ENCODE data around the gene B3GNT2.
A peak's percentile ranks its signal among the peaks of the same experiment; 100 is the strongest.
"Not testable (repeated sequence)": the region's sequence is repeated elsewhere in the genome, so short reads cannot be mapped to it uniquely, and the experiment has no call there.

B3GNT2 gene

DNA sequence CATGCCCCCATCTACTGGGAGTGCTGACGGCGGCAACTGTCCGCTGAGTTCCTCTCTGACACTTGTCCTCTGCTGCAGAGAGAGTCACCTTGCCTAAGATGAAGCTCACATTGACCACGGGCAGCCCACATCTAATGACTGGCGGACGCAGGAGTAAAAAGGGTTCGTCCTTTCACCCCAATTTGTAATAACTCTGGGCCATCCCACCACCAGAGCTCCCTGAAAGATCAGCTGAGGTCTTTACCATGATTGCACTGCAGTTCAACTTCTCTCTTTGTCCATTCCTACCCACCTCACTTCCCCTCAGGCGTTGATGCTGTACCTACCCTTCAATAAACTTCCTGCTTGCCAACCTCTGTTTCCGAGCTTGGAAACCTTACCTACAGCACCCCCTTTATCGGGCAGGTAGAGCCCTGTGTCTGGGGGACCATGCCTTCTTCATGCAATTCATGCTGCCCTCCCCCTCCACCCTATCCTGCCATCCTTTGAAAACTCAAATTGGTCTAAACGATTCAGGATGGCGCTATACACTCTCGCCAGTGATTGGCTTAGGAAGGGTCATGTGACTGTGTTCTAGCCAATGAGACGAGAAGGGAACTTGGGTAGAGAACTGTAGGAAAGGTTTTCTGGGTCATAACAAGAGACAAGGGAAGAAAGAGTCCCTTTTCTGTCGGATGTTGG lies 10.3 kb upstream of the B3GNT2 start:
- no peak for DNase-seq

DNA sequence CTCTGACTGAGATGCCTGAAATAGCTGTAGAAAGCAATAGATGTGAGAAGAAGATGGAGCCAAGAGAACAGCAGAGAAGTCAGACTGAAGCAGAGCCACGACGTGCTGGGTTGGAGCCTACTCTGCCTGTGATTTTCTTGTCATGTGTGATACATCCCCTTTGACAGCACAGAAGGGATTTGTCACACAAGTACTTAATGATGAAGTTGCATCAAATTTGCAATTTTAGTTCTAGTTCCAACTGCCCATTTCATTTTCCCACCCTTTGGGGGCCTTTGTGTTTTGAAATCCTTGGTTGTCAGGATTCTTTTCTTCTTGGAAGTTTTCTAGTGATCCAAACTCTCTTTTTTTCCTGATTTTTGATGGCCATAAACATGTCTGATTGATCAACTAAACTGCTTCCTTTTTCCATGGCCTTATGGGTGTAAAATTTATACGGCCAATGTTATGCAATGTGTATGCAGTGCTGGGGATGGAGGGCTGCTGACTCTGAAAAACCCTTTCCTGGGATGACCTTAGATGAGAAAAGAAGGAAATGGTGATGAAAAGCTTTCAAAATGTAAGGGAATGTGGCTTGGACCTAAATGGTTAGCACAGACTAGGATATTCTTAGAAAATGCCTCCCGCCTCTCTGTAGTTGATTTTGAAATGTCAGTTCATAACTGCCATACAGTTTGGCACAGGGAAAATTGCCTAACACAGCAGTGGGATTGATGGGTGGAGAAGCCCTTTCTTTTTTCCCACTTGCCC lies 9.6 kb upstream of the B3GNT2 start:
- no peak for DNase-seq

DNA sequence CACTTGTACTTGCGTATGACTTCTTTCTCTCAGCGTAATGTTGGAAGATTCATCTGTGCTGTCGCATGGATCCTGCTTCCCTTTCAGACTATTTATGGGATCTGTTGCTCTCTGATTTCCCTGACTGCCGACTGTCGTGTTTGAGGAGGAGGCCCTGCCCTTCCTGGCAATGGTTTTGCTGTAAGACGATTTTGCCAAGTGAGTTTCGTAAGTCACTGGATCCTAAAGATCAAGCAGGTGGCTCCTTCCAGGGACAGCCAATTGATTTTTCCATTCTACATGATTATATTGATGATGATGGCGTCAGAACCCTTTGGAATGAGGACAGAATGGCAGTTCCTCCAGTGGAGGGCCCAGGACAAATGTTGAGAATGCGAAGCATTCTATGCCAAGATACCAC lies 8.7 kb upstream of the B3GNT2 start:
- no peak for DNase-seq

DNA sequence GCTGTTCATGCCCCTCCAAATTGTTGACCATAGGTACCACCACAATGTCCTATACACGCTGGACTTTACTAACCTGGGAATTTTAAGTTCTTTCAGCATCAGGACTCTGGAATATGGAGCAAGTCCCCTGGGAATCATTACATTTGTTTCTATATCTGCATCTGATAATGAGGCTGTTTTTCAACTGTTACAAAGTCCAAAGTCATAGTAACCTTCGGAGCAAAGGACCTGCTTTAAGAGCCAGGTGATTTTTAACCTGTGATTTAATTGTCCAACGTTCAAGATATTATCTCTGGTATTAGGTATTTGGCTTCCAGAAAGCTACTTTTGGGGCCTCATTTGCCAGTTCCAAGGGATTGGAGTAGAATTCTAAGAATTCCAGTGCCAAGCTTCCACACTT lies 7.5 kb upstream of the B3GNT2 start:
- DNase-seq = no peak

DNA sequence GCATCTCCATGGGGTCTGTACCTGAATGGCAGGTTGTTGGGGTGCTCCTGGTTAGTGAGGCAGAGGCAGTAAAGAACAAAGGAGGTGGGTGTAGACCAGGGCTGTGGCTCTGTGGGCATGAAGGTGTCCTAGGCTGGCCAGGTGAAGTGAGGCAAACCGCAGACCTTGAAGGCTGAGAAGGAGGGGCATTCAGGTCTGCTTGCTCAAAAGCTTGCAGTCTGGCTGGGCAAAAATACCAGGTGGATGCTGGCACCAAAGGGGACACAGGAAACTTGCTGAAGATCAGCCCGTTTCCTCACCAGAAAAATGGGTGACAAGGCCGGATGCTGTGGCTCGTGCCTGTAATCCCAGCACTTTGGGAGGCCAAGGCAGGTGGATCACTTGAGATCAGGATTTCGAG lies 6.7 kb upstream of the B3GNT2 start:
- no peak for DNase-seq

DNA sequence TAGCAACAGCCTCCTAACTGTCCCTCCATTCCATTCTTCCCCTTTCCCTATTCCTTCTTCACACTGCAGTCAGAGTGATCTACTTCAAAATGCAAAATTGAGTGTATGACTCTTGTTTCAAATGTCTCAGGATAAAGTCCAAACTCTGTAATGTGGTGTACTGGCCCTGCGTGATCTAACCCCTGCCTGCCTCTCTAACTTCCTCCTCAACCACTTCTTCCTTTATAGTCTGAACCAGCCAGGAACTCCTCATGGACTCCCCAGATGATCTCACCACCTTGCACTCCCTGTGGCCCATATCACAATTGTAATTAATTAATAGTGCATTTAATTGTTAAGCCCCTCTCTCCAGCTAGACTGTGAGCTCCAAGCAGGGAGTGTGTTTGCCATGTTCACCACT lies 3.1 kb upstream of the B3GNT2 start:
- DNase-seq = no peak

DNA sequence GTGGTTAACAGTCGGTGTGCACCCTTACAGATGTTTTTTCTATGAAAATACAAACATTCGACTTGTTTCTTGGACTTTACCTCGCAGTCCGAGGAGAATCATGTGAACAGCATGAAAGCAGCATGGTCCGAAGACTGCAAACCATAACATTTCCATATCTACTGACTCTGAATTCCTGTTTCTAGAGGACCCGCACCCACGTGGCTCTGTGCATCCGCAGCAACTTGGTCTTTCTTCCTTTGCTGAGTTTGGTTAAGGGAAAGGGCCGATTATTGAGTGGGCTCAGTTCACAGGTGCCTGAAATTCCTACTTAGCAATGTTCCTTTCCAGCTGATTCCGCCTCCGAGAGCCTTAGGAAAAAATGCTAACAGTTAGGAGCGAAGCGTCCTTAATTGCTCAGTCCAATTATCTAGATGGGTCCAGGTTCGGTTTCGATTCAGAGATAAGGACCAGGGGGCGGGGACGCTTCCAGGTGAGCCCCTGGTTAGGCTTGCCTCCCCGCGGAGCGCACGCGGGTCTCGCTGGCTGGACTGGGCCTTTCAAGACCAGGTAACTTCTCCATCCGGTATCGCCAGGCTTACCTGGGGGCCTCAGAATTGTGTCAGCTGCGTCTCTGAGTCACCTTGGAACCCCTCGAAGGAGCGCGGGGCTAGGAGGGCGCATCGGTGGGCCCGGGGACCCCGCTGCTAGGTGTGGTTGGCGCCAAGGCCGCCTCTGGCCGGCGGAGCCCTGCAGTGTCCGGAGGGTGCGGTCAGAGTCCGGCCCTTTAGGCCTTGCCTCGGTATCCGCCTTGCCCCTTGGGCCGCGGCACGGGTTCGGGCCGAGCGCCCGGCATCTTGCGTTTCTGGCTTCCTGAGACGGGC lies 1.1 kb upstream of the B3GNT2 start:
- no peak for DNase-seq

DNA sequence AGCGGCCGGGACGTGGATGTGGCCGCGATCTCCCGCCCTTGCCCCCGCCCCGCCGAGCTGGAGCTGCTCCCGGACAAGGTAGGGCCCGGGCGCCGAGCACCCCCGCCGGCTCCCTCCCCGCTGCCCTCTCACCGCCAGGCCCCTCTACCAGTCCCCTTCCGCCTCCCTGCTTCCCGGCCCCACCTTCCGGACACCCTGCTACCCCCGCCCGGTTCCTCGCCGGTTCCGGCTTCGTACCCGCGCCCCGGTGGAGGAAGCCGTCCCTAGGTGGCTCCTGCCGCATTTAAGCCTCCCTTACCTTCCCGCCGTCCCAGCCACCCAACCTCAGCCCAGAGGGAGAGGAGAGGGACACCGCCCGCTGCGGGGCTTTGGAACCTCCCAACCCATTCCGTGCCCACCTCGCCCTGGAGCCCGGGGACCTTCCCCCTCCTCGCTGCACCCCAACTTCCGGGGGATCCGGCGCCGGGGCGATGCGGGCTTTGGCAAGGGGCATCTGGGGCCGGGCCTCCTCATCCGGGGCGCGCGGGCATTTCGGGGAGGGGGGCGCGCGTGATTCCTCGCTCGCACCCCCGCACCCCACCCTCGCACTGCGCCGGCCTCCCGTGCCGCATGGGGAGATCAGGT lies 475 bp downstream of the B3GNT2 start:
- peak; percentile 57 for DNase-seq

DNA sequence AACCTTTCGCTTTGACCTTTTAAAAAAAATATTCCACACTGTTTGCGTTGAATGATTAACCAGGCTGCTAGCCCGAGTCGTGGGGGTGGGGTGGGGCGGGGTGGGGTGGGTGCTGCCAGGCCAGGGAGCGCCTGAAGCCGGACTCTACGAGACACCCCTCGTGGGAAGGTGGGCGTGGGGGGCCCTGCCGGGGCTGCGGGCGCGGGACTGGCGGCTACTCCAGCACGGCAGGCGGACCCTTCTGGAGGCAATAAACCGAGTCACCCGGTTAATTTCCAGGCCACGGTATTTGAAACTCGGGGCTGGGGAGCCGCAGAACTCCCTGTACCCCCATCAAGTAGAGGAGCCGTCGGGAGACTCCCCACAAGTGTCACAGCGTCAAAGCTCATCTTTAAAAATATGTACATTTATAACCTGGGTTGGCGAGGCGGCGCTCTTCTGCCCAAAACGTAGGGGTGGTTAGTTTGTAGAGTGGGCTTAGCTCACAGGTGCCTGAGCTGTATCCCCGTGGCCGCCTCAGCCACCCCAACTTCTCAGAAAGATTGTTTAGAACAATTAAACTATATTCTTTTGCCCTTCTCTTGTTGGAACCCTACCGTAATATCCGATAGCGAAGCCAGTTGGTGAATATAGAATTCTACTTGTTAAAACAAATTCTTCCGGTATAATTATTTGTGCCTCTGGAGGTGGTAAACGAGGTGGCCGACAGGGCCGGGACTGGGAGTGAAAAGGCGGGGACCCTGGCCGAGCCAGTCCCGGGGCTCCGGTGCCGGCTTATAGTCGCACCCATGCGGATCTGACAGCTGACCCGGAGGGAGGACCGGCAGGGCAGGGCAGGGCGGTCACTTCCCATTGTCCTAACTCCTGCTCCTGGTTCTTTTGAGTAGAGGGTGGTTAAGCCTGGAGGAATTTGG lies 1.4 kb downstream of the B3GNT2 start:
- DNase-seq = peak; percentile 22

DNA sequence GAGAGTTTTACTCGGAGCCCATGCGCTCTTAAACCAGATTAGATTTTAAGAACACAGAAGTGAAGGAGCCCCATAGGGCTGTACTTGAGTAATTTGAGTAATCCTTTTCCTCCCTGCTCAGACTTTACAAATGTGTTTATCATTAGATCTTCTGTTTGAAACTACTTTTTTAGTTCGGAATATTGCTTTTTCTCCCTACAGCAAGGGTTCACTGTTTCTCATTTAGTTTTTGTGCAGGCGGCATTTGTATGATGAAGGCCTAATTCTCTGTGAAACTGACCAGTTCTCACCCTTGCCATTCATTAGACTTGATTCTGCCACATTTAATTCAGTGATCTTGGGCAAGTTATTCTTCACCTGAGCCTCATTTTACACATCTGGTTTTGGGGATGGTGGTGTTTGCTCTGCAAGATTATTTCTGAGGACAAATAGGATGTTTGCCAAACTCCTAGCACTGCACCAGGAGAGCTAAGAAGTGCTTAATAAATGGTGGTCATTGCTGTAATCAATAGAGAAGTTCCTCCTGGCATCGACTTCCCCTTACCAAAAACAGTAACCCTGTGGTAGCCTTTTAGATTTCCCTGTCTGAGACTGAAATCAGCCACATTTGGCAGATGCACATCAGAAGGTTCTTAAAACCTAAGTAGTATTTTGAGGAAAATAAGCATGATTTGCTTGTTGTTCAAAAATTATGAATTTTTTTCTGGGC lies 2.2 kb downstream of the B3GNT2 start:
- no peak for DNase-seq

DNA sequence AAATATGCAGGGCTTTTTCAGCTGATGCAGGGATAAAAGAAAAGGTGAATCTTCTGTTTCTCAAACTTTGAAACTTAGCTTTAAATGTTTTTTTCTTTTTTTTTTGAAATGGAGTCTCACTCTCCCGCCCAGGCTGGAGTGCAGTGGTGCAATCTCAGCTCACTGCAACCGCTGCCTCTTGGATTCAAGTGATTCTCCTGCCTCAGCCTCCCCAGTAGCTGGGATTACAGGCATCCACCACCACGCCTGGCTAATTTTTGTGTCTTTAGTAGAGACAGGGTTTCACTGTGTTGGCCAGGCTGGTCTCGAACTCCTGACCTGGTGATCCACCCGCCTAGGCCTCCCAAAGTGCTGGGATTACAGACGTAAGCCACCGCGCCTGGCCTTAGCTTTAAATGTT lies 2.9 kb downstream of the B3GNT2 start:
- DNase-seq = not testable (repeated sequence)

DNA sequence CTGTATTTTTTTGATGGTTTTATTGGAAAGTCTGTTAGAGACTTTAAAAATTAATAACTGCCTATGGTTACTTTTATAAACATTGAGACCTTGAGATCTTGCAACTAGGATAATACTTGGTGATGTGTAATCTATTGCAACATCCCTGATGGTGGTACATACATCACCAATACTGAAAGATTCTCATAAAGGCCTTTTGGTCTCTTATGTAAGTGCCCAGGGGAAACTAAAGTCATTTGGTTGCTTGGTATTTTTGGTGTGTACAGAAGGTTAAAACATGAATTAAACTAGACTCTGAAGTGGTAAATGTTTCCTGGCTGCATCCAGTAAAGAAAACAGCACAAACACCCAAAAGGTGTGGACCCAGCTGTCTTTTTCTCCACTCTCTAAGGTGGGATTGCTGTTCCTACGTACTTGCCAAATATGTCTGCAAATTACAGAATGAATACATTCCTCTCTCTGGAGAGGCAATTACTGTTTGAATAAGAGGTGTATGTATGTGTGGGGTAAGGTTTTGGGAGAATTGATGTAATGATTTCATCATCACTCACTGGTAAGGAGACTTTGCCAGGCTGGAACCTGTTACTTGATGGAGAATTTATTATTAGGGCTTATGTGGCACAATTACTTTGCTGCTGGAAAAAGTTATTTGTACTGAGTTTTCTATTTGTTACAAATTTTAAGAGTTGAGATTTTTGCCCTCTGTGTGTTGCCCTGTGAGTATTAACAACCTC lies 3.6 kb downstream of the B3GNT2 start:
- no peak for DNase-seq

DNA sequence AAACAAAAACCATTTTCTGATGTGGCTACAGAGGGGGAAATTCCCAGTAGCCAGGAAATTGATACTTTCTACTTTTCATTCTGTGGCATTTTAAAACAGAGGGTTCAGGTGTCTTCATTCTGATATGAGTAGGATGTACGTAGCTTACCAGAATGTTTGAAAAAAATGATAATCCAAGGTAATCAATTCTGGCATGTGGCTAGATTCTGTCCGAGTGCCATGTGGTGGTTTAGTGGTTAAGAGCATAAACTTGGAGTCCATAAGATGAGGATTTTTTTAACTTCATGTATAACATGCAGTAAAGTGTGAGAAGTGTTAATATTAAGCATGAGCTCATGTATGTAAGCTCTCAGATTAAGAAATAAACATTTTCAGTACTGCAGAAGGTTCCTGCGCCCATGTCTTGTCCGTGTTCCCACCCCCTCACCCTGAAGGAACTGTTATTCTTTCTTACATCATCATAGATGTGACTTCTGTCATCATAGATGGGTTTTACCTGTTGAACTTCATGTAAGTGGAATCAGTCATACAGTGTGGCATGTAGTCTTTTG lies 4.5 kb downstream of the B3GNT2 start:
- no peak for DNase-seq

DNA sequence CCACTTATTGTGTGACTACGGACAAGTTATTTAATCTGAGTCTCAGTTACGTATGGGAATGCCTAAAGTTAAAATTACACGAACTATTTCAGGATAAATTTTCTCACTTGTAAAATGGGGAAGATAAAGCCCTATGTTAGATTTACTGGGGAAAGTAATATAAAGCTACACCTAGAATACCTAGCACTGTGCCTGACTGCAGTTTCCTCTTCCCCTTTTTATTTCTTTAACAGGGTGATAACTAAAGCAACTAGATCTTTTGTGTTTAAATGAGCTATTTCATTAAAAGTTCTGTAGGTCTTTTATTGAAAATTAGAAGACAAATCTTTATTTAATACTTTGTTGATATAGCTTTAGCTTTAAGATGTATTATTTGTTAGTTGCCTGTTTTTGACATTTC lies 5.0 kb downstream of the B3GNT2 start:
- no peak for DNase-seq

DNA sequence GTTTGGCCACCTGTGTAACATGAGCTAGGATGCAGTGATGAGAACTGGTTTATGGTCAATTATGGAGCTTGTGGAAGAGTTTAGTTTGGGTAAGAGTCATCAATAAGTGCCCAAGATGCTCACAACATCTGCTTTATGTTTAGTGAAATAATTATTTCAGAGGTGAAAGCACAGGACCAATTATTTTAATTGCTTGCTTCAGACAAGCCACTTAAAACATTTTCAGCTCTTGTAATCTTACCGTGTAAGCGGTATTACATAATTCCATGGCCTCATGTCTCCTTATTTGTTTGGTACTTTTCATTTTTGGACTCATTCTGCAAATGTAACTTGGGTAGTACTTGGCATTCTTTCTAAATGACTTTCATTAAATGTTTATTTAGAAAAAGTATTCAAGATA lies 5.4 kb downstream of the B3GNT2 start:
- no peak for DNase-seq

DNA sequence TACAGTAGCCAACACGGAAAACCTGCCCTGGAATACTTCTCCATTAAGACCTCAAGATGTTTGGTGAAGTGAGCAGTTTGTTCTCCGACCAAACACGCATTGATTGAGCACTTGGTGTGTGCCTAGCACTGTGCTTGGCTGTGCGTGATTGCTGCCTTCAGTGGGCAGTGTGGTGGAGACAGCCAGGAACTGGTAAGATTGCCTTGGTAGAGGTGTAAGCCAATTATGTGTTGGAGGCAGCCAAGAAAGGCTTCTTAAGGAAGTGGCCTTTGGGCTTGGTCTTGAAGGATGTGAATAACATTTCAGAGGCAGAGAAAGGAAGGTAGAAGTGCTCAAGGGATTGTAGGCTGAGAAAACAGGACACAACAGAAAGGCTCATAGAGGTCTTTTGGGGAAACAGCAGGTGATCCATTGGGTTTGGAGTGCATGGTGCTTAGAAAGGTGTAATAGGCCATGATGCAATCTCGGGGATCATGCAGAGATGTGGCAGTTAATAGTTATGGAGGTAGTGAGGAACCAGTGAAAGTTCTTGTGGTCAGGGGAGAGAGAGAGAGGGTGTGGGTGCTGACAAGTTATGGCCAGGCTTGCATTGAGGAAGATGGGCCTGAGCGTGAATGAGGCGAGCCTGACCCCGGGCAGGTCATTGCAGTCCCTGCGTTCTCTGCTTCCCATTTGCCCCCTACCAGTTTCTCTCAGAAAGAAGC lies 6.3 kb downstream of the B3GNT2 start:
- DNase-seq = no peak

DNA sequence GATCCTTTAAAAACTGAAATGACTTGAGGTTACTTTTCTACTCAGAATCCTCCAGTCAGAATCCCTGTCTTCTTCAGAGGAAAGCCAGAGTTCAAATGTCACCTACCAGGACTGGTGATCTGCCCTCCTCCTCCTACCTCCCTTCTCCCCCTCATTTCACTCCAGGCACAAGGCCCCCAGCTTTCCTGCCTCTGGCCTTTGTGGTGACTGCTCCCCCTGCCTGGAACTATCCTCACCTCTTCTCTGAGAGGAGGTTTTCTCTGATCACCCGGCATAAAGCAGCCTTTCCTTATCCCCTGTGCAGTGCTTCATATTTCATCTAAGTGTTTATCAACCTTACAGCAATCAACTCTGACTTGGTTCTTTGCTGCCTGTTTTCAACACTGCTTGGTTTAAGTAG lies 6.8 kb downstream of the B3GNT2 start:
- DNase-seq = no peak

DNA sequence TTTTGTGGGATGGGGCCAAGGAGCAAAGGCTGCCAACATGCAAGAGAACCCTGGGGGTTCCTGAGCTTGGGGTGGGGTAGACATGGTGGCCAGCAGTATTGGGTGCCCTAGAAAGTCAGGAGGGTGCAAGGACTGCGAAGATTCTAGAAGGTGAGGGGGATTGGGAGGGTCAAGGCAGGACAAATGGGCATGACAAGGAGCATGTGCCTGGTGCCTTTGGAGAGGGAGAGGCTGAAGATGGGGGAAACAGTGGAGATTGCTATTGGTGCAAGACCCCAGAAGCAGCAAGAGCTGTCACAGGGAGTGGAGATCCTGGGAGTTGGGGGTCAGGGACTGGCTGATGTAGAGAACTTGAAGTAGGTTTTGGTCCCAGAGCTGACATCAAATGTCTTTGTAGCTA lies 7.5 kb downstream of the B3GNT2 start:
- DNase-seq = no peak

DNA sequence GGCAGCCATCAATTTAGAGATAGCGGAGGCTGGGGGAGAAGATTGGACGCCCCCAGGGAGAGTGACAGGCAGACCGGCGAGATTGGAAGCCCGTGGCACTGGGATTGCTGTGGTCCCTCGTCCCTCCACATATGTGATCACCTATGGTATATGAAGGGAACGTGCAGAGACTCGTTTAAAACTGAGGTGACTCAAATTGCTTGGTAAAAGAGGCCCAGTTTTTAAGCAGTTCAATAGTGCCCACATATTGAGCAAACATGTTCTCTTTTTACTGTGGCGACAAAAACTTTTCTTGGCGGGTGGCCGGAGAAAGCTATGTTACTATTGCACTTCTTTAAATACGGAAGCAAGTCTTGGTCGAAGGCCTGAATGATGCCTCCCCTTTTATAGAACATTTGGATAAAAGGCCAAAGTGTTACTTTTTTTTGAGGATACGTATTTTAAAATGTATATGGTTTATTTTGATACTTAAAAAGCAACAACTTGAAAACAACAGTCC lies 9.1 kb downstream of the B3GNT2 start:
- no peak for DNase-seq

DNA sequence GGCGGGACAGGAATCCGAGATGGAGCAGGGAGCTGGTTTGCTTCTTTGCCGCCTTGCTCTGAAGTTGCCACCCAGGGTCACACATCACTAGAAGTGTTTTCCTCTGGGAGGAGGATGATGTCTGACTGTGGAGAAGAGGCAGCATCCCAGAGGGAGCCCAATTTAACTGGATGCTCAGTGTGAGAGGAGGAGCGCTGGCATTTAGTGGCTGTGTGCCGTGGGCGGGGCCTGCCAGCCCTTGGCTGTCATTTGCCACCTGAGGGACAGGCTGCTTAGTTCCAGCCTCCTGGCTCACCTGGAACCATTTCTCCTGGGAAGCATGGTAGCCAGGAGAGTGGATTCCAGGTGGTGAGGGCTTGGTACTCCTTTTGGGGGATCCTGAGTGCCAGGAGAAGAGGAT lies 9.6 kb downstream of the B3GNT2 start:
- DNase-seq = no peak

Data from stimulated activated CD4-positive, alpha-beta T cell treated with anti-CD3 and anti-CD28 coated beads, Interleukin-12 subunit alpha, Interleukin-12 subunit beta, amount 100 ng/mL, for 4 hours (primary cell).